GM18517 (cell line): ENCODE data around the gene HSD17B14.
"Not testable (repeated sequence)": the region's sequence is repeated elsewhere in the genome, so short reads cannot be mapped to it uniquely, and the experiment has no call there.

Experiments used
- ATAC-seq: cut with Tn5 transposase; IDR thresholded peaks from one replicate; pipeline ENCODE4 v1.9.1; 2021; ENCODE audit warnings: mild to moderate bottlenecking, moderate library complexity; ENCODE audit not compliant: unreplicated experiment

The HSD17B14 gene

DNA sequence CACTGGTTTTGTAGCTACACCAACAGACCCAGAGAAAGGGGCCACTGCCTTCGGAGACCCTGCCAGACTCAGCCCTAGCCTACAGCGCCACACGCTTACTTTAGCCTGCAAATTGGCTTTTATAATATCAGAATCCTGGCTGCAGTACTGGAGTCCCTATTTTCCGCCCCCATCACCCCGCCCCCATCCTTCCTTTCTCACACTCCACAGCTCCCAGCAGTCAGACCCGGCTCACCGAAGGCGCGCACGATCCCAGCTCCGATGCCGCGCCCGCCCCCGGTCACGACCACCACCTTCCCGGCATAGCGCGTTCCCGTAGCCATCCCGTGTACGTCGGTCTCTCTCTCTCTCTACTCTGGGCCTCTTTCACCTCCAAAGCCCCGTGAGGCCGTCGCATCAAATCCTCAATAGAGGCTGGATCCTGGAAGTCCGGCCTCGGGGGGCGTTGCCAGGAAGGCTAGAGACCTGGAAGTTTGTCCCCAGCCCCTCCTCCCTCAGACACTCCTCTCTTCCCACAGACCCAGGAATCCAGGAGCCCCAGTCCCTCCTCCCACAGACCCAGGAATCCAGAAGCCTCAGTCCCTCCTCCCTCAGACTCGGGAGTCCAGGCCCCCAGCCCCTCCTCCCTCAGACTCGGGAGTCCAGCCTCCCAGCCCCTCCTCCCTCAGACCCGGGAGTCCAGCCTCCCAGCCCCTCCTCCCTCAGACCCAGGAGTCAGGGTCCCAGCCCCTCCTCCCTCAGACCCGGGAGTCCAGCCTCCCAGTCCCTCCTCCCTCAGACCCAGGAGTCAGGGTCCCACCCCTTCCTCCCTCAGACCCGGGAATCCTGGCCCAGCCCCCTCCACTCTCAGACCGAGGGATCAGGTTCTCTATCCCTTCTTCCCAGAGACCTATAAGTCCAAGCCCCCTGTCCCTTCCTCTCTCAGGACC is at the start of gene HSD17B14:
TSS of gene HSD17B14 (minus strand) at position 403 of the 929 bp plus-strand sequence. CDS start at position 323, 80 bp downstream.
- peak; percentile 14 for ATAC-seq

DNA sequence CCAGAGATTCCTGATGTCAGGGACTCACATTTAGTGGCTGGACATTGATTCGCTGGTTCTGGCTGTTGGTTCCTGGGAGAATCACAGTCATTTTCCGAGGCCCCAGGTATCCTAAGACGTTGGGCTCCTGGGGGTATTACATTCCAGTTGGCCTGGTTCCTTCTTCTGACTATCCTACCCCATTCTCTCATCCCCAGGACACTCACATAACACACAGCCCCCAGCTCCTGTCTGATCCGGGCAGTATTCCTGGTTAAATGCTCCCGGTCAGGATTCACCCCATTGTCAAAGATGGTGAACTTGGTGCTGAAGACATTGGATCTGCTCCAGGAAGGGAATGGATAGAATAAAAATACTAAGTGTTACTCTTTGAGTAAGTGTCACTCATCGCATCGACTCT is 47.4 kb upstream of the HSD17B14 start:
- ATAC-seq, result no peak

DNA sequence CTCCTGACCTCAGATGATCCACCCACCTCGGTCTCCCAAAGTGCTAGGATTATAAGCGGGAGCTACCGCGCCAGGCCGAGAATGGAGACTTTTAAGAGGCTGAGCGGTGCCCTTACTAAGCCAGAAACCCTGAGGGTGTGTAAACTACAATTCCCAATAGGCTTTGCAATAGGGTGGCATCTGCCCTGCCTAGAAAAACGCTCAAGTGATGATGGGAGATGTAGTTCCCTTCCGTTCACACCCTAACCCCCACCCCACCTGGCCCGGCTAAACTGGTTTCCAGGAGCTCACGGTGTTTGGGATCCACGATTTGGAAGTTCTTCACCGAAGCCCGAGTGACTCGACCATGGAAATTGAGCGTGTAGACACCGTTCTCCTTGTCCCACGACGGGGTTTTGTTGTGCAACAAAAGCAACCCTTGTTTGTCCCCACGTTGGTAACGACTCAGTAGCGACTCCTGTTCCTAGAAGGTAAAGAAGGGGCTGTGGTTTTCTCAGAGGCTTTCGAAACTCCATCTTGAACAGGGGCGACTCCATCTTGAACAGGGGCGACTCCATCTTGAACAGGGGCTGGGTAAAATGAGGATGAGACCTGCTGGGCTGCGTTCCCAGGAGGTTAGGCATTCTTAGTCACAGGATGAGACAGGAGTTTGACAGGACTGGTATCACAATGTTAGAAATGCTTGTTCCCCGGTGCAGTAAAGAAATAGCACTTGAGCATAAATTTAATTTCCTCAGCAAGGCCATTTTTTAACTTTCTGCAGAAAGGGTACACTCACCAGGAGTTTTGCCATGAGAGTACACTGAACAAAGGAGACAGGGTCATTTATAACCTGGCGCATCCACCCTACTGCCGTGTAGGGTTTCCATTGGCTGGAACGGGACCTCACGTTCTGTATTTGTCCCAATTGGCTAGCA is 45.7 kb upstream of the HSD17B14 start:
- no peak for ATAC-seq

DNA sequence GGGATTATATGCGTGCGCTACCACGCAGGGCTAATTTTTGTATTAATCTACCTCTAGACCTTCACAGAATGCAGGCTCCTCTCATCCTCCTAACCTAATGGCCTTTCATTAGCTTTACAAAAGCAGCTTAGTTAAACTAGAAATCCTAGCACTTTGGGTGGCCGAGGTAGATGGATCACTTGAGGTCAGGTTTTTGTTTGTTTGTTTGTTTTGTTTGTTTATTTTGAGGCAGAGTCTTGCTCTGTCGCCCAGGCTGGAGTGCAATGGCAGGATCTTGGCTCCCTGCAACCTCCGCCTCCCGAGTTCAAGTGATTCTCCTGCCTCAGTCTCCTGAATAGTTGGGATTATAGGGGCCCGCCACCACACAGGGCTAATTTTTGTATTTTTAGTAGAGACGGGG is 43.4 kb upstream of the HSD17B14 start:
- ATAC-seq, result not testable (repeated sequence)

DNA sequence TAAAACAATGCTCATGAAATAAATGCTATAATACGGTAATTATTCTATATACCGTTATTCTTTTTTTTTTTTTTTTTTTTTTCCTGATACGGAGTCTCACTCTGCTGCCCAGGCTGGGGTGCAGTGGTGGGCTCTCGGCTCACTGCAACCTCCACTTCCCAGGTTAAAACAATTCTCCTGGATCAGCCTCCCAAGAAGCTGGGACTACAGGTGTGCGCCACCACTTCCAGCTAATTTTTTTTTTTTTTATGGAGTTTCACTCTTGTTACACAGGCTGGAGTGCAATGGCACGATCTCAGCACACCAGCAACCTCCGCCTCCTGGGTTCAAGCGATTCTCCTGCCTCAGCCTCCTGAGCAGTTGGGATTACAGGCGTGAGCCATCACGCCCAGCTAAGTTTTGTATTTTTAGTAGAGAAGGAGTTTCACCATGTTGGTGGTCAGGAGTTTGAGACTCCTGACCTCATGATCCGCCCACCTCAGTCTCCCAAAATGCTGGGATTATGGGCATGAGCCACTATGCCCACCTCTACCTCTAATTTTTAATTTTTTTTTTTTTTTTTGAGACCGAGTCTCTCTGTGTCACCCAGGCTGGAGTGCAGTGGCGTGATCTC is 42.8 kb upstream of the HSD17B14 start:
- ATAC-seq, result no peak

DNA sequence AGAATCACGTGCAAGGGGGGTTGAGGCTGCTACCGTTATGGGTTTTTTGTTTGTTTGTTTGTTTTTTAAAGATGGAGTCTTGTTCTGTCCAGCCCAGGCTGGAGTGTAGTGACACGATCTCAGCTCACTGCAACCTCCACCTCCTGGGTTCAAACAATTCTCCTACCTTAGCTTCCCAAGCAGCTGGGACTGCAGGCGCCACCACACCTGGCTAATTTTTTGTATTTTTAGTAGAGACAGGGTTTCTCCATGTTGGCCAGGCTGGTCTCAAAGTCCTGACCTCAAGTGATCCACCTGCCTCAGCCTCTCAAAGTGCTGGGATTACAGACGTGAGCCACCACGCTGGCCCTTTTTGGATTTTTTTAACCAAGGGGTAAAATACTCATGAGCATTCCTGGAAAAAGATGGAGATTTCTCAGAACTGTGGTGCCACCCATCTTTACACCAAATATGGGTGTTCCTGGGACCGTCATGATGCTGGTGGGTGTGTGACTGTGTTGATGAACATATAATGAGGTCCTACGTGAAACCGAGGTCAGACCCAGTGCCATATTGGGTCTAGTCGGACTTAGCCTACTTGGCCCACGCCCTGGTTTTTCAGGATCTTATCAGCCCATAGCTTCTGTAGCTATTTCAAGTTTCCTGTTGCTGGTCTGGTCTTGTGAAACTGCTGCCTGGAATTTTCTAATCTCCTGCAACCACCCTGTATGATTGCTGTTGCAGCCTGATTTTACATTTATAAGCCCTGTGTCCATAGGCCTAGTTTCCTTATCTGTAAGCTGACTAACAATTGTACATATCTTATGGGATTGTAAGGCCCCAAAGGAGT is 42.1 kb upstream of the HSD17B14 start:
- no peak for ATAC-seq

DNA sequence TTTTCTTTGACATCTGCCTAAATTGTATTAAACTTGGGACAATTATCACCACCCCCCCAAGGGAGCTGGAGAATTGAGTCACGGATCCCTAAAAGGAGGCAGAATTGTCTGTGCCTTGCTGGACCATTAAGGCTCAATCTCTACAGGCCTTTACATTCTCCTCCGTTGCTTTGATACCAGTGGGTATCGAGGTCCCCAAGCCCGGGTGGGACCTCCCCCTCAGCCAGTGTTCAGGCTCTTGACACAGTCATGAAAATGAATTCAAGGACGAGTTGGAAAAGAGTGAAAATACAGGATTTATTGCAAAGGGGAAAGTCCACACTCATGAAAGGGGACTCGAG is 41.5 kb upstream of the HSD17B14 start:
- no peak for ATAC-seq

DNA sequence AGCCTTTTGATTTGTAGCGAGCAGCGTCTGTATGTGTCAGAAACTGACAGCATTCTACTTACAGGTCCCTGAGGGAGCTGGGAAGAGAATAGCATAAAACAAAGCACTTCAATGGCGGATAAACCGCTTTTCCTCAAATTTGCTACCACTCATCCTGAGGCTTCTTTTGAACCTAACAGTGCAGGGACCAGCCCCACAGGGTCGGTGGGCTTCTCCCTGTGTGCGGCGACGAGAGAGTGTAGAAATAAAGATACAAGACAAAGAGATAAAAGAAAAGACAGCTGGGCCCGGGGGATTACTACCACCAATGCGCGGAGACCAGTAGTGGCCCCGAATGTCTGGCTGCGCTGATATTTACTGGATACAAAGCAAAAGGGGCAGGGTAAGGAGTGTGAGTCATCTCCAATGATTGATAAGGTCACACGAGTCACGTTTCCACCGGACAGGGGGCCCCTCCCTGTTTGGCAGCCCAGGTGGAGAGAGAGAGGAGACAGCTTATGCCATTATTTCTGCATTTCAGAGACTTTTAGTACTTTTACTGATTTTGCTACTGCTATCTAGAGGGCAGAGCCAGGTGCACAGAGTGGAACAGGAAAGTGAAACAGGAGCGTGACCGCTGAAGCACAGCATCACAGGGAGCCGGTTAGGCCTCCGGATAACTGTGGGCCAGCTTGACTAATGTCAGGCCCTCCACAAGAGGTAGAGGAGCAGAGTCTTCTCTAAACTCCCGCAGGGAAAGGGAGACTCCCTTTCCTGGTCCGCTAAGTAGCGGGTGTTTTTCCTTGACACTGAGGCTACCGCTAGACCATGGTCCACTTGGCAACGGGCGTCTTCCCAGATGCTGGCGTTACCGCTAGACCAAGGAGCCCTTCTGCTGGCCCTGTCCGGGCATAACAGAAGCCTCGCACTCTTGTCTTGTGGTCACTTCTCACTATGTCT is 40.0 kb upstream of the HSD17B14 start:
- ATAC-seq, result not testable (repeated sequence)

DNA sequence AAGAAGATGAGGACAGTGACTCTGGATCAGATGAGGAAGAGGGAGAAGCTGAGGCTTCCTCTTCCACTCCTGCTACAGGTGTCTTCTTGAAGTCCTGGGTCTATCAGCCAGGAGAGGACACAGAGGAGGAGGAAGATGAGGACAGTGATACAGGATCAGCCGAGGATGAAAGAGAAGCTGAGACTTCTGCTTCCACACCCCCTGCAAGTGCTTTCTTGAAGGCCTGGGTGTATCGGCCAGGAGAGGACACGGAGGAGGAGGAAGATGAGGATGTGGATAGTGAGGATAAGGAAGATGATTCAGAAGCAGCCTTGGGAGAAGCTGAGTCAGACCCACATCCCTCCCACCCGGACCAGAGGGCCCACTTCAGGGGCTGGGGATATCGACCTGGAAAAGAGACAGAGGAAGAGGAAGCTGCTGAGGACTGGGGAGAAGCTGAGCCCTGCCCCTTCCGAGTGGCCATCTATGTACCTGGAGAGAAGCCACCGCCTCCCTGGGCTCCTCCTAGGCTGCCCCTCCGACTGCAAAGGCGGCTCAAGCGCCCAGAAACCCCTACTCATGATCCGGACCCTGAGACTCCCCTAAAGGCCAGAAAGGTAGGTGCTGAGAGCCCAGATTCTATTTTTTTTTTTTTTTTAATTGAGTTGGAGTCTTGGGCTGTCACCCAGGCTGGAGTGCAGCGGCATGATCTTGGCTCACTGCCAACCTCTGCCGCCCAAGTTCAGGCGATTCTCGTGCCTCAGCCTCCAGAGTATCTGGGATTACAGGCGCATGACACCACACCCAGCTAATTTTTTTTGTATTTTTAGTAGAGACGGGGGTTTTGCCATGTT is 38.2 kb upstream of the HSD17B14 start:
- ATAC-seq, result no peak

DNA sequence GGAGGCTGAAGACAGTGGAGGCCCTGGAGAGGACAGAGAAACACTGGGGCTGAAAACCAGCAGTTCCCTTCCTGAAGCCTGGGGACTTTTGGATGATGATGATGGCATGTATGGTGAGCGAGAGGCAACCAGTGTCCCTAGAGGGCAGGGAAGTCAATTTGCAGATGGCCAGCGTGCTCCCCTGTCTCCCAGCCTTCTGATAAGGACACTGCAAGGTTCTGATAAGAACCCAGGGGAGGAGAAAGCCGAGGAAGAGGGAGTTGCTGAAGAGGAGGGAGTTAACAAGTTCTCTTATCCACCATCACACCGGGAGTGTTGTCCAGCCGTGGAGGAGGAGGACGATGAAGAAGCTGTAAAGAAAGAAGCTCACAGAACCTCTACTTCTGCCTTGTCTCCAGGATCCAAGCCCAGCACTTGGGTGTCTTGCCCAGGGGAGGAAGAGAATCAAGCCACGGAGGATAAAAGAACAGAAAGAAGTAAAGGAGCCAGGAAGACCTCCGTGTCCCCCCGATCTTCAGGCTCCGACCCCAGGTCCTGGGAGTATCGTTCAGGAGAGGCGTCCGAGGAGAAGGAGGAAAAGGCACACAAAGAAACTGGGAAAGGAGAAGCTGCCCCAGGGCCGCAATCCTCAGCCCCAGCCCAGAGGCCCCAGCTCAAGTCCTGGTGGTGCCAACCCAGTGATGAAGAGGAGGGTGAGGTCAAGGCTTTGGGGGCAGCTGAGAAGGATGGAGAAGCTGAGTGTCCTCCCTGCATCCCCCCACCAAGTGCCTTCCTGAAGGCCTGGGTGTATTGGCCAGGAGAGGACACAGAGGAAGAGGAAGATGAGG is 37.4 kb upstream of the HSD17B14 start:
- ATAC-seq, result no peak

DNA sequence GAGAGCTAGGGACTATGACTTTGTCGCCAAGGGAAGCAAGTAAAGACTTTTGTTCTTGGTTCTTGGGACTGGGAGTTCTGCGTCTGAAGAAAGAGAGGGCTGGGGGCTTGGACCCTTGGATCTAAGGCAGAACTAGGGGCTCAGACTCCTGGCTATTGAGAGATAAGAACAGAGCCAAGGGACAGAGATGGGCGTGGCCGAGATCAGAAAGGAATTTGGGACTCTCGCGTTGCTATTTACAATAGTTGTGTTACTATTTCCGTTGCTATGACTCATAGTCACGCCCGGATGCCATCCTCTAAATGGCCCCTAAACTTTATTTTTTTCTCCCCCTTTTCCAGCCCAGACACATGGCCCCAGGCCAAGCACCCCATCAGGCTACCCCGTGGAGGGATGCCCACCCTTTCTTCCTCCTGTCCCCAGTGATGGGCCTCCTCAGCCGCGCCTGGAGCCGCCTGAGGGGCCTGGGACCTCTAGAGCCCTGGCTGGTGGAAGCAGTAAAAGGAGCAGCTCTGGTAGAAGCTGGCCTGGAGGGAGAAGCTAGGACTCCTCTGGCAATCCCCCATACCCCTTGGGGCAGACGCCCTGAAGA is 36.7 kb upstream of the HSD17B14 start:
- ATAC-seq, result no peak

DNA sequence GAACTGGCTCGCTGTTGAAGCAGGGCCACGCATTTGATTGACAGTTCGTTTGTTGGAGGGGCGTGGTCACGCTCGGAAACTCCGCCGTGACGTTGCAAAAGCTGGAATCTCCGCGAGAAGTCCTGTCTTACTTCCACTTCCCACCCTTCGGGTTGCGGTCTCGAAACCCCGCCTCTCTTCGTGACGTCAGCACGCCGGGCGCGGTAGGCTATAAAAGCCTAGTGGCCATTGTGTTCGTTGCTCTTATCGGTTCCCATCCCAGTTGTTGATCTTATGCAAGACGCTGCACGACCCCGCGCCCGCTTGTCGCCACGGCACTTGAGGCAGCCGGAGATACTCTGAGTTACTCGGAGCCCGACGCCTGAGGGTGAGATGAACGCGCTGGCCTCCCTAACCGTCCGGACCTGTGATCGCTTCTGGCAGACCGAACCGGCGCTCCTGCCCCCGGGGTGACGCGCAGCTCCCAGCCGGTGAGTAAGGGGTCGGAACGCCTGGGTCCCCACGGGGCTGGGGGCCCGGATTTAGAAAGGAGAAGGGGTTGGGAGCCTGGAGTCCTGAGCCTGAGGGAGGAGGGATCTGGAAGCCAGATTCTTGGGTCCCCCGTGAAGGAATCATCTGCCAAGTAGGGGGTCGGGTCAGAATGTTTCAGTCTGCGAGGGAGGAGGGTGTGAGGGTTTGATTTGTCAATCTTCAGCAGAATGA is 36.0 kb upstream of the HSD17B14 start, which contains the start of gene PPP1R15A:
TSS of gene PPP1R15A (plus strand) at position 240 of the 702 bp plus-strand sequence. CDS start 813 bp downstream, outside the sequence.
- peak; percentile 56 for ATAC-seq

DNA sequence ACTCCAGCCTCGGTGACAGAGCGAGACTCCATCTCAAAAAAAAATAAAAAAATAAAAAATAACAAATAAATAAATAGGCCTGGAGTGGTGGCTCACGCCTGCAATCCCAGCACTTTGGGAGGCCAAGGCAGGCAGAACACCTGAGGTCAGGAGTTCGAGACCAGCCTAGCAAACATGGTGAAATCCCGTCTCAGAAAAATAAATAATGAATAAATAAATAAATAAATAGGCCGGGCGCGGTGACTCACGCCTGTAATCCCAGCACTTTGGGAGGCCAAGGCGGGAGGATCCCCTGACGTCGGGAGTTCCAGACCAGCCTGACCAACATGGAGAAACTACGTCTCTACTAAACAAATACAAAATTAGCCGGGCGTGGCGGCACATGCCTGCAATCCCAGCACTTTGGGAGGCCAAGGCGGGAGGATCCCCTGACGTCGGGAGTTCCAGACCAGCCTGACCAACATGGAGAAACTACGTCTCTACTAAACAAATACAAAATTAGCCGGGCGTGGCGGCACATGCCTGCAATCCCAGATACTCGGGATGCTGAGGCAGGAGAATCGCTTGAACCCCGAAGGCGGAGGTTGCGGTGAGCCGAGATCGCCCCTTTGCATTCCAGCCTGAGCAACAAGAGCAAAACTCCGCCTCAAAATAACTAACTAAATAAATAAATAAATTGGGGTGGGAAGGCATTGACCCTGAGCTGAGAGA is 35.3 kb upstream of the HSD17B14 start:
- not testable (repeated sequence) for ATAC-seq

DNA sequence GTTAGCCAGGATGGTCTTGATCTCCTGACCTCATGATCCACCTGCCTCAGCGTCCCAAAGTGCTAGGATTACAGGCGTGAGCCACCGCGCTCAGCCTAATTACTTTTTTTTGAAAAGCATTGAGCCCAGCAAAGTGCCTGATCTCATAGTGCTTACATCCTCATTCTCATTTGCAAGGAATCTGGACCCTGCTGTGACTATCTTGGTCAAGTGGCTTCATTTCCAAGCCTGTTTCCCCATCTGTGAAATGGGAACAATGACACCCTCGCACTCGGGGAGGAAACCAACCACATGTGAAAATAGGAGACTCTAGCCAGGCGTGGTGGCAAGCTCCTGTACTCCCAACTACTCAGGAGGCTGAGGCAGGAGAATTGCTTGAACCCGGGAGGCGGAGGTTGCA is 33.8 kb upstream of the HSD17B14 start:
- ATAC-seq, result no peak

DNA sequence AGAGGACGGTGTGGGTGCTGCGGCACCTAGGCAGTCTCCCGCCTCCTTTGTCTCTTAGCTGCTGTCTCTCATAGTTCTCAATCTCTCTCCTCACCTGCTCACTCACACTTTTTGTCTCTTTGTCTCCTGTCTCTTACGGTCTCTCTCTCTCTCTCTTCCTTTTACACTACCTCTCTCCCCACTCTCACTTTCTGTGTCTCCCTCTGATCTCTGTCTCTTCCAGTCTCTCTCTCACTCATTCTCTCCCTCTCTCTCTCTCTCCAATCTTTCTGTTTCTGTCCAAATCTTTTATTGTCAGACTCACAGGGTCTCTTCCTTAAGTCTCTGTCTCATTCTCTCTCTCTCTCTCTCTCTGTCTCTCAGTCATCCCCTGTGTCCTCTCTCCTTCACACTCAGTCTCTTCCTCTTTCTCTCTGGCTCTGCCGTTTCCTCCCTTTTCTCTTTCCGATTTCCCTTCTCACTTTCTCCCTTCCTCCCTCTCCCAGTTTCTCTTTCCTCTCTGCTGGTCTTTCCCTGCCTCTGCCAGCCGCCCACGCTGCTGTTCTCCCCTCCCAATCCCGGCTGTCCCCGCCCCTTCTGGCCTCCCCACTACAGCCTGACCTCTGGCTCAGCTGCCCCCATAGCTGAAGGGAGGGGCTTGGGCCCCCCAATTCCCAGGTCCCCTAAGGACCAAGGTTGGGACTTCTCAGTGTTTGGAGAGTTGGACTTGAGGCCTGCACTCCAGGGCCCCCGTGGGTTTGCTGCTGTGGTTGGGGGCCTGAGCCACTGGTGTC is 32.0 kb upstream of the HSD17B14 start, which contains the start of gene PLEKHA4:
TSS of gene PLEKHA4 (minus strand) at position 504 of the 773 bp plus-strand sequence. CDS start 997 bp downstream, outside the sequence.
- no peak for ATAC-seq
